ENCODE results near the gene ATP2A3. TPM values are rescaled to one million over a fixed set of nuclear protein-coding genes. Genes with fewer than 3 reads are reported as not detected.
A peak's percentile ranks its signal among the peaks of the same experiment; 100 is the strongest.
"Not testable (repeated sequence)": the region's sequence is repeated elsewhere in the genome, so short reads cannot be mapped to it uniquely, and the experiment has no call there.

The ATP2A3 gene
- total RNA-seq, 1 donor from 2014 or later = 13.8 TPM

- no peak for ATAC-seq
These were observed 4.2 kb downstream of the ATP2A3 start for GRCh38 chr17:3959921-3960601.

GRCh38 chr17:3959295-3959899 is 4.8 kb downstream of the ATP2A3 start:
- ATAC-seq (no peak), DNase-seq (ENCODE audit: low spot score) (no peak)
- intact Hi-C loops (cut with DNase I) = no loop called here

More at GRCh38 chr17:3959921-3960601, 4.2 kb downstream of the ATP2A3 start:
- intact Hi-C loops (cut with DNase I) = no loop called here
- no peak for DNase-seq (ENCODE audit: low spot score)

- DNase-seq (ENCODE audit: low spot score) (no peak), ATAC-seq (no peak)
- intact Hi-C loops (cut with DNase I) = no loop called here
These were observed 6.3 kb downstream of the ATP2A3 start for GRCh38 chr17:3957735-3958599.

GRCh38 chr17:3956983-3957382 is 7.3 kb downstream of the ATP2A3 start:
- ATAC-seq = no peak
- DNase-seq (ENCODE audit: low spot score) = no peak
- intact Hi-C loops (cut with DNase I) = no loop called here

GRCh38 chr17:3956327-3956957 is 7.8 kb downstream of the ATP2A3 start:
- no peak for DNase-seq (ENCODE audit: low spot score)
- intact Hi-C loops (cut with DNase I) = no loop called here
- no peak for ATAC-seq

GRCh38 chr17:3955673-3955988 is 8.6 kb downstream of the ATP2A3 start:
- no peak for ATAC-seq
- DNase-seq (ENCODE audit: low spot score) = no peak
- intact Hi-C loops (cut with DNase I) = no loop called here

- intact Hi-C loops (cut with DNase I) = no loop called here
These were observed 9.1 kb downstream of the ATP2A3 start for GRCh38 chr17:3954976-3955672.

GRCh38 chr17:3954086-3954485 is 10.2 kb downstream of the ATP2A3 start:
- intact Hi-C loops (cut with DNase I) = no loop called here
- ATAC-seq (no peak), DNase-seq (ENCODE audit: low spot score) (no peak)

More at GRCh38 chr17:3954976-3955672, 9.1 kb downstream of the ATP2A3 start:
- no peak for ATAC-seq
- no peak for DNase-seq (ENCODE audit: low spot score)

GRCh38 chr17:3953542-3953941 is 10.7 kb downstream of the ATP2A3 start:
- ATAC-seq (no peak), DNase-seq (ENCODE audit: low spot score) (no peak)
- intact Hi-C loops (cut with DNase I) = no loop called here

GRCh38 chr17:3952186-3952585 is 12.1 kb downstream of the ATP2A3 start:
- ATAC-seq (no peak), DNase-seq (ENCODE audit: low spot score) (no peak)
- intact Hi-C loops (cut with DNase I) = no loop called here

- ATAC-seq (no peak), DNase-seq (ENCODE audit: low spot score) (no peak)
- intact Hi-C loops (cut with DNase I) = no loop called here
These were observed 12.8 kb downstream of the ATP2A3 start for GRCh38 chr17:3951420-3951819.

- DNase-seq (ENCODE audit: low spot score) (no peak), ATAC-seq (no peak)
- intact Hi-C loops (cut with DNase I) = no loop called here
These were observed 13.2 kb downstream of the ATP2A3 start for GRCh38 chr17:3951003-3951402.

GRCh38 chr17:3950584-3950983 is 13.7 kb downstream of the ATP2A3 start:
- no peak for ATAC-seq
- DNase-seq (ENCODE audit: low spot score) = no peak
- intact Hi-C loops (cut with DNase I) = no loop called here

GRCh38 chr17:3949418-3949817 is 14.8 kb downstream of the ATP2A3 start:
- DNase-seq (ENCODE audit: low spot score) (no peak), ATAC-seq (no peak)
- intact Hi-C loops (cut with DNase I) = no loop called here

GRCh38 chr17:3948551-3948950 is 15.7 kb downstream of the ATP2A3 start:
- DNase-seq (ENCODE audit: low spot score); ATAC-seq; intact Hi-C loops (cut with DNase I): not testable (repeated sequence)

- intact Hi-C loops (cut with DNase I) = no loop called here
- no peak for DNase-seq (ENCODE audit: low spot score)
- ATAC-seq = no peak
These were observed 16.9 kb downstream of the ATP2A3 start for GRCh38 chr17:3947318-3947810.

GRCh38 chr17:3946711-3947235 is 17.5 kb downstream of the ATP2A3 start:
- DNase-seq (ENCODE audit: low spot score) (no peak), ATAC-seq (no peak)
- intact Hi-C loops (cut with DNase I) = no loop called here

- ATAC-seq (peak; percentile 98), DNase-seq (ENCODE audit: low spot score) (peak; percentile 88)
- intact Hi-C loops (cut with DNase I) = no loop called here
These were observed 19.5 kb downstream of the ATP2A3 start for GRCh38 chr17:3944485-3945388.

Data from sciatic nerve (tissue), 2 donors.